Gastroesophageal sphincter (tissue), 4 donors: ENCODE data around the gene PODXL2. TPM values are rescaled to one million over a fixed set of nuclear protein-coding genes. Genes with fewer than 3 reads are reported as not detected.
"Not testable (repeated sequence)": the region's sequence is repeated elsewhere in the genome, so short reads cannot be mapped to it uniquely, and the experiment has no call there.

Source experiments
- ATAC-seq: fragments of 150-250 bp; one replicate; pipeline ENCODE4 v1.9.1; 2016; ENCODE audit warnings: mild to moderate bottlenecking, moderate library complexity
- H3K27ac ChIP-seq, 4 donors: fragments of 200-600 bp; sonication (generic) in 3 of 4; 1 replicate in 3 of 4; 2 replicates in 1 of 4; pipeline ENCODE4 v1.5.1; 2016 to 2019
- H3K27me3 ChIP-seq: fragments of 200-600 bp; sonication (generic); one replicate; pipeline ENCODE4 v1.5.1; 2019
- H3K36me3 ChIP-seq, 2 donors: fragments of 200-600 bp; sonication (generic); one replicate each; pipeline ENCODE4 v1.5.1; 2019; ENCODE audit warnings: control low read depth in 1 of 2
- H3K4me1 ChIP-seq, 3 donors: fragments of 200-600 bp; sonication (generic); 1 replicate in 2 of 3; 2 replicates in 1 of 3; pipeline ENCODE4 v1.5.1; 2016 to 2019; ENCODE audit warnings: control low read depth in 2 of 3
- H3K4me3 ChIP-seq, 2 donors: fragments of 200-600 bp; sonication (generic); one replicate each; pipeline ENCODE4 v1.5.1; 2019; ENCODE audit warnings: mild to moderate bottlenecking in 1 of 2, moderate library complexity in 1 of 2
- H3K9me3 ChIP-seq, 3 donors: fragments of 200-600 bp; sonication (generic); one replicate each; pipeline ENCODE4 v1.5.1; 2017 to 2019; ENCODE audit warnings: control low read depth in 2 of 3
- EP300 ChIP-seq: sonication (generic); formaldehyde crosslinking; IDR thresholded peaks from one replicate; pipeline ENCODE4 v1.6.1; 2017; ENCODE audit warnings: antibody characterized with exemption, mild to moderate bottlenecking
- POLR2A ChIP-seq, 2 donors: fragments of 450-650 bp; IDR thresholded peaks; one replicate each; pipeline ENCODE4 v1.6.1; 2017; ENCODE audit warnings: antibody characterized with exemption in 2 of 2, mild to moderate bottlenecking in 2 of 2, moderate library complexity in 1 of 2
- POLR2AphosphoS5 ChIP-seq: sonication (generic); formaldehyde crosslinking; IDR thresholded peaks from one replicate; pipeline ENCODE4 v1.6.1; 2017; ENCODE audit warnings: antibody characterized with exemption
- WGBS, 2 donors: methylation state at CpG; one replicate each; pipeline ENCODE4 v1.1.5; 2018; ENCODE audit warnings: low coverage in 1 of 2; 5-methylcytosine and 5-hydroxymethylcytosine counted together
- total RNA-seq, 4 donors: library from RNA; depleted of rRNA; stranded (reverse); fragments of >200 nt; gene quantifications; one replicate each; pipeline ENCODE4 v1.1.0, GENCODE V29; 2016
- TF ChIP-seq, protein P1 (sequence below), 4 experiments: fragments of 200-600 bp in 2 of 4; fragments of 450-650 bp in 2 of 4; sonication (generic) in 1 of 4; IDR thresholded peaks; one replicate each; pipeline ENCODE4 v1.5.1; 2017 to 2019; ENCODE audit warnings: antibody characterized with exemption in 4 of 4, mild to moderate bottlenecking in 2 of 4, moderate library complexity in 2 of 4

The PODXL2 gene
- total RNA-seq, 4 donors from 2014 or later, result 1.9 to 2.8 (median 2.3) TPM

DNA sequence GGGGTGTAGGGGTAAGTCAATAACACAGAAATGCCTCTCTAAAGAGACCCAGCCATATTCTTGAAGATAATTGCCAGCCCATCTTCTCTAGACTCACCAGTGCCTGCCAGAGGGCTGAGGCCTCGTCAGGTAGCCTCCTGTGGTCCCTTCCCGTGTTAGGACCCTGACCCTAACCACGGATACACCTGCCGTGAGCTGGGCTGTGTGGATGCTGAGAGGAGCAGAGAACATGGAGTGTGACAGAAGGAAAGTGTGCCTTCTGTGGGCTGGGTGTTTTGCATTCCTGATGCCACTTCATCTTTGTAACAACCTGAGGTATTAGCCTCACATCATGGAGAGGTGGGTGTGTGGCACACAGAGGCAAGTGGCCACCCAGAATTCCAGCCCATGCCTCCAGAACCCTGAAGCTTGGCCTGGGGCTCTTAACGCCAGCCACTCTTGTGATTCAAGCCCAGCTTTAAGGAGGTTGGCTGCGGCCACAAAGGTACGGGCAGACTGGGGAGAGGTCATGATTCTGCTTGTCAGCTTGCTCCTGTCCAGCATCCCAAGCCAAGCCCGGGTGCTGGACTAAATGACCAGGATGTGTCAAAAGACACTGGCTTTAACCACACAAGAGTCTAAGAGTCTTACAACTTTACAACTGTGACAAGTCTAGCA is 22.7 kb downstream of the PODXL2 start:
- WGBS, 2 donors, result 80% methylated on average over 1 of the region's 8 CpGs; no CpG with 5 or more reads in 1 of the 2 donors
- Histone ChIP-seq H3K36me3 (no peaks in the 10 kb centered on the region), H3K4me1 (peaks cover 0 to 20% (median 0%) of the 10 kb centered on the region in 3 donors), H3K27ac (no peak overlapping the region), H3K9me3 (no peaks in the 10 kb centered on the region), H3K27me3 (no peaks in the 10 kb centered on the region), H3K4me3 (no peak overlapping the region)
- peak; percentile 18 for ATAC-seq
- TF ChIP-seq POLR2AphosphoS5 (no peak), EP300 (no peak), POLR2A (IDR thresholded peaks at IDR 0.05) (no peak)
- TF ChIP-seq, protein P1, sequence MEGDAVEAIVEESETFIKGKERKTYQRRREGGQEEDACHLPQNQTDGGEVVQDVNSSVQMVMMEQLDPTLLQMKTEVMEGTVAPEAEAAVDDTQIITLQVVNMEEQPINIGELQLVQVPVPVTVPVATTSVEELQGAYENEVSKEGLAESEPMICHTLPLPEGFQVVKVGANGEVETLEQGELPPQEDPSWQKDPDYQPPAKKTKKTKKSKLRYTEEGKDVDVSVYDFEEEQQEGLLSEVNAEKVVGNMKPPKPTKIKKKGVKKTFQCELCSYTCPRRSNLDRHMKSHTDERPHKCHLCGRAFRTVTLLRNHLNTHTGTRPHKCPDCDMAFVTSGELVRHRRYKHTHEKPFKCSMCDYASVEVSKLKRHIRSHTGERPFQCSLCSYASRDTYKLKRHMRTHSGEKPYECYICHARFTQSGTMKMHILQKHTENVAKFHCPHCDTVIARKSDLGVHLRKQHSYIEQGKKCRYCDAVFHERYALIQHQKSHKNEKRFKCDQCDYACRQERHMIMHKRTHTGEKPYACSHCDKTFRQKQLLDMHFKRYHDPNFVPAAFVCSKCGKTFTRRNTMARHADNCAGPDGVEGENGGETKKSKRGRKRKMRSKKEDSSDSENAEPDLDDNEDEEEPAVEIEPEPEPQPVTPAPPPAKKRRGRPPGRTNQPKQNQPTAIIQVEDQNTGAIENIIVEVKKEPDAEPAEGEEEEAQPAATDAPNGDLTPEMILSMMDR (IDR thresholded peaks at IDR 0.05), result no peak

DNA sequence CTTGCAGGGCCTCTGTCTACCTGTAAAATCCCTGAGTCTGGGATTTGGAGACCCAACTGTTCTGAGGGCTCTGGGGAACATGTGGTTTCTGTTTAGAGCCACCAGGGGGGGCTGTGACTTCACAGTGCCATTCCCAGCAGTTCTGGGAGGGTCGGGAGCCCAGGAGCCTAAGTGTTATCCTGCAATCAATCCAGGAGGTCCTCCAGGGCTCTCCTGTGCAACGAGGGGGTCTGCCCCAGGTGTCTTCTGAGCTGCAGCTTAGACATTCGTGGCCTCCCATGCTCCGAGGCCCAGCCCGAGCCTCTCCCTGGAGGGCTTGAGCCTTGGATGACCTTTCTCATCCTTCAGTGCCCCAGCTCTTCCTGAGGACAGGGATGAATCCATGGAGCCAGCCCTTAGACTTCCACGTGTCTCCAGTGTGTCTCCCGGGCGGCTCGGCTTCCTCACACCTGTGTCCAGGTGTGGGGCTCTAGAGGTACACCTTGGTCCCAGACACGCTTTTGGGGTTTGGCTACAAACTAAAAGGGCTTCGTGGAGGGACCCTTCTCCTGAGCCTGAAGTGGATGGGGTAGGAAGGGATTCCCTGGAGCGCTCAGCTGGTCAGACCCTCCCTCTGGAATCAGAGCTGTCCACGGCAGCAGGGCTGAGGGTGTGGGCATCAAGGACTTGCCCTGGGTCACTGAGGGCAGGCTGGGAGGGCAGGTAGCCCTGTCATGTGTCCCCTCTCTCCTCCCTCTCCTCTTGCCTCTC is 23.4 kb downstream of the PODXL2 start:
- 60% methylated on average over 1 of the region's 13 CpGs; no CpG with 5 or more reads in 1 of the 2 donors for WGBS, 2 donors
- no peak overlapping the region for H3K4me3 ChIP-seq
- no peak overlapping the region for H3K27ac ChIP-seq
- H3K4me1 ChIP-seq, result peaks cover 0 to 20% (median 0%) of the 10 kb centered on the region in 3 donors
- no peaks in the 10 kb centered on the region for H3K9me3 ChIP-seq
- TF ChIP-seq, protein P1 (IDR thresholded peaks at IDR 0.05), result peak; percentile 63 to 94 (median 82)
- TF ChIP-seq POLR2AphosphoS5, result no peak
- ATAC-seq, result peak; percentile 66
- H3K36me3 ChIP-seq, result no peaks in the 10 kb centered on the region
- H3K27me3 ChIP-seq, result no peaks in the 10 kb centered on the region

DNA sequence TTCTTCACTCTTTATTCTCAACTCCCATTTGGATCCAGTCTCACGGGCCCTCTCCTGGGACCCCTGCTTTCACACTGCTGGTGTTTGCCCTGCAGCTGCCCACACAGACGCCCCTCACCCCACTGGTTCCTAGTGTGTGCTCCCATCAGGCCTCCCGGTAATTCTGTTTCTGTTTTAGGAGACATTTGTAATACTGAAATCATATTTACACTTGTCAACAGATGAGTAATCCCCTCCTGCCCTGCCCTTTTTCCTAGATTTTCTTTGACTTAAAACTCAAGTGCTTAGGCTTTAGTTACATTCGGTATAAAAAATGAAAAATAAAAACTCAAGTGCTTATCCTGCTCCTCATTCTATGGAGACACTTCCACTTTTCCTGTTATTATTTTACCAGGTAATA is 25.4 kb downstream of the PODXL2 start:
- ATAC-seq, result no peak
- TF ChIP-seq, protein P1 (IDR thresholded peaks at IDR 0.05), result no peak
- no peak for TF ChIP-seq POLR2A (IDR thresholded peaks at IDR 0.05)
- no peak for TF ChIP-seq EP300
- TF ChIP-seq POLR2AphosphoS5, result no peak
- Histone ChIP-seq H3K36me3 (no peaks in the 10 kb centered on the region), H3K27ac (no peak overlapping the region), H3K4me3 (no peak overlapping the region), H3K27me3 (no peaks in the 10 kb centered on the region), H3K4me1 (peaks cover 0 to 20% (median 0%) of the 10 kb centered on the region in 3 donors), H3K9me3 (no peaks in the 10 kb centered on the region)
- WGBS, 2 donors, result 70 to 100% methylated on average over 1 to 4 of the region's 4 CpGs

DNA sequence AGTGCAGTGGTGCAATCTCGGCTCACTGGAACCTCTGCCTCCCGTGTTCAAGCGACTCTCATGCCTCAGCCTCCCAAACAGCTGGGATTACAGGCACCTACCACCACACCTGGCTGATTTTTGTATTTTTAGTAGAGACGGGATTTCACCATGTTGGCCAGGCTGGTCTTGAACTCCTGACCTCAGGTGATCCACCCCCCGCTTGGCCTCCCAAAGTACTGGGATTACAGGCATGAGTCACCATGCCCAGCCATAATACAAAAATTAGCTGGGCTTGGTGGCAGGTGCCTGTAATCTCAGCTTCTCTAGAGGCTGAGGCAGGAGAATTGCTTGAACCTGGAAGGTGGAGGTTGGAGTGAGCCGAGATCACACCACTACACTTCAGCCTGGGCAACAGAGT is 26.0 kb downstream of the PODXL2 start:
- H3K4me3 ChIP-seq, result not testable (repeated sequence)
- peak overlapping the region in 3 of 4 donors; percentile 5 to 48 (median 47) for H3K27ac ChIP-seq

DNA sequence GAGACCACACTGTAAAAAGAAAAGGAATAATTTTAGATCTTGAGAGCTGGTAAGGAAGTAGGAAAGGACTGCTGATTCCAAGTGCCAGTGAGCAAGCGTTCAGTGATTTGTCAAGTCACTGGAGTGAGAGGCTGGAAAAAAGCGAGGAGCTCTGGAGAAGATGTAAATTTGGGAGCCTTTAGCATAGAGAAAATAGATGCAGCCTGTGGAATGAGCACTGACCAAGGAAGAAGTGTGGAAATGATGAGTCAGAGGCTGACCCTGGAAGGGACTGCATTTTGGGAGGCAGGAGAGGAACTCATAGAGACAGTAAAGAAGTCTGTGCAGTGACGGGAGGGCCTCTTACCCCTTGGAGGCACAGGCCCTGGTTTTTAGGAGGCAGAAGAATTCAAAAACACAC is 26.7 kb downstream of the PODXL2 start:
- Histone ChIP-seq H3K27me3 (no peaks in the 10 kb centered on the region), H3K9me3 (no peaks in the 10 kb centered on the region), H3K4me1 (peaks cover 0 to 20% (median 0%) of the 10 kb centered on the region in 3 donors), H3K27ac (peak overlapping the region in 3 of 4 donors; percentile 23 to 48 (median 47)), H3K36me3 (no peaks in the 10 kb centered on the region), H3K4me3 (no peak overlapping the region)
- no peak for ATAC-seq
- TF ChIP-seq POLR2A (IDR thresholded peaks at IDR 0.05) (no peak), EP300 (no peak), POLR2AphosphoS5 (peak; percentile 4)
- TF ChIP-seq, protein P1 (IDR thresholded peaks at IDR 0.05), result no peak
- 13 to 23% methylated on average over 2 to 3 of the region's 3 CpGs for WGBS, 2 donors

More for the DNA sequence above, 26.0 kb downstream of the PODXL2 start:
- H3K9me3 ChIP-seq, H3K27me3 ChIP-seq, ATAC-seq, H3K36me3 ChIP-seq: not testable (repeated sequence)
- 96 to 100% methylated on average over 1 to 5 of the region's 6 CpGs for WGBS, 2 donors
- H3K4me1 ChIP-seq, result peaks cover 0 to 20% (median 0%) of the 10 kb centered on the region in 3 donors
